Suprapubic skin (tissue), 4 donors: ENCODE results near the gene SLC22A2. TPM values are rescaled to one million over a fixed set of nuclear protein-coding genes. Genes with fewer than 3 reads are reported as not detected.

Source experiments
- DNase-seq, 2 donors: peaks; one replicate each; pipeline ENCODE4 v3.0.0-alpha.2; 2019; ENCODE audit warnings: low spot score in 2 of 2
- H3K27ac ChIP-seq: fragments of 200-600 bp; sonication (generic); one replicate; pipeline ENCODE4 v1.5.1; 2019
- H3K27me3 ChIP-seq: fragments of 200-600 bp; sonication (generic); one replicate; pipeline ENCODE4 v1.5.1; 2019
- H3K36me3 ChIP-seq: fragments of 200-600 bp; sonication (generic); one replicate; pipeline ENCODE4 v1.5.1; 2019
- H3K4me1 ChIP-seq: fragments of 200-600 bp; sonication (generic); one replicate; pipeline ENCODE4 v1.5.1; 2019
- H3K4me3 ChIP-seq: fragments of 200-600 bp; sonication (generic); one replicate; pipeline ENCODE4 v1.5.1; 2019; ENCODE audit warnings: mild to moderate bottlenecking
- H3K9me3 ChIP-seq: fragments of 200-600 bp; sonication (generic); one replicate; pipeline ENCODE4 v1.5.1; 2019
- CTCF ChIP-seq, 2 donors: fragments of 200-600 bp in 1 of 2; fragments of 450-650 bp in 1 of 2; sonication (generic) in 1 of 2; IDR thresholded peaks; one replicate each; pipeline ENCODE4 v1.5.1; 2016 to 2019; ENCODE audit warnings: antibody characterized with exemption in 2 of 2, mild to moderate bottlenecking in 1 of 2, moderate library complexity in 1 of 2
- EP300 ChIP-seq: sonication (generic); formaldehyde crosslinking; IDR thresholded peaks from one replicate; pipeline ENCODE4 v1.6.1; 2017; ENCODE audit warnings: antibody characterized with exemption
- POLR2A ChIP-seq, 2 donors: fragments of 450-650 bp; IDR thresholded peaks; one replicate each; pipeline ENCODE4 v1.6.1; 2017; ENCODE audit warnings: antibody characterized with exemption in 2 of 2, mild to moderate bottlenecking in 2 of 2, moderate library complexity in 2 of 2
- POLR2AphosphoS5 ChIP-seq, 3 donors: sonication (generic); formaldehyde crosslinking; IDR thresholded peaks; one replicate each; pipeline ENCODE4 v1.6.1; 2017; ENCODE audit warnings: antibody characterized with exemption in 3 of 3
- WGBS: methylation state at CpG from one replicate; pipeline ENCODE4 v1.1.5; 2018; 5-methylcytosine and 5-hydroxymethylcytosine counted together
- total RNA-seq, 4 donors: library from RNA; depleted of rRNA; stranded (reverse); fragments of >200 nt; gene quantifications; one replicate each; pipeline ENCODE4 v1.1.0, GENCODE V29; 2016

SLC22A2 gene
- total RNA-seq, 4 donors from 2014 or later, result not detected

GRCh38 chr6:160180706-160181105 is 77.9 kb downstream of the SLC22A2 start:
- 35% methylated on average over 1 of the region's 1 CpG for WGBS
- Histone ChIP-seq H3K9me3 (no peaks in the 10 kb centered on the region), H3K36me3 (no peaks in the 10 kb centered on the region), H3K4me3 (no peak overlapping the region), H3K4me1 (no peaks in the 10 kb centered on the region), H3K27ac (no peak overlapping the region), H3K27me3 (no peaks in the 10 kb centered on the region)
- no peak for DNase-seq
- no peak for TF ChIP-seq CTCF (IDR thresholded peaks at IDR 0.05)
- TF ChIP-seq POLR2A (IDR thresholded peaks at IDR 0.05), result no peak
- TF ChIP-seq POLR2AphosphoS5 (IDR thresholded peaks at IDR 0.05), result no peak
- TF ChIP-seq EP300, result no peak

GRCh38 chr6:160178271-160178670 is 80.3 kb downstream of the SLC22A2 start:
- Histone ChIP-seq H3K36me3 (no peaks in the 10 kb centered on the region), H3K27me3 (no peaks in the 10 kb centered on the region), H3K9me3 (no peaks in the 10 kb centered on the region), H3K4me3 (no peak overlapping the region), H3K4me1 (no peaks in the 10 kb centered on the region), H3K27ac (no peak overlapping the region)
- no peak for TF ChIP-seq POLR2AphosphoS5 (IDR thresholded peaks at IDR 0.05)
- TF ChIP-seq POLR2A (IDR thresholded peaks at IDR 0.05), result no peak
- no peak for TF ChIP-seq CTCF (IDR thresholded peaks at IDR 0.05)
- no peak for TF ChIP-seq EP300
- 76% methylated on average over 5 of the region's 5 CpGs for WGBS
- DNase-seq, result no peak

GRCh38 chr6:160177220-160177619 is 81.4 kb downstream of the SLC22A2 start:
- TF ChIP-seq CTCF (IDR thresholded peaks at IDR 0.05), result no peak
- no peak for TF ChIP-seq EP300
- TF ChIP-seq POLR2AphosphoS5 (IDR thresholded peaks at IDR 0.05), result no peak
- no peak for TF ChIP-seq POLR2A (IDR thresholded peaks at IDR 0.05)
- Histone ChIP-seq H3K27me3 (no peaks in the 10 kb centered on the region), H3K27ac (no peak overlapping the region), H3K4me1 (no peaks in the 10 kb centered on the region), H3K36me3 (no peaks in the 10 kb centered on the region), H3K9me3 (no peaks in the 10 kb centered on the region), H3K4me3 (no peak overlapping the region)
- DNase-seq, result no peak
- WGBS, result 58% methylated on average over 2 of the region's 2 CpGs

- TF ChIP-seq POLR2AphosphoS5 (IDR thresholded peaks at IDR 0.05), result no peak
- TF ChIP-seq EP300, result no peak
- TF ChIP-seq CTCF (IDR thresholded peaks at IDR 0.05), result no peak
- no peak for TF ChIP-seq POLR2A (IDR thresholded peaks at IDR 0.05)
- Histone ChIP-seq H3K27me3 (no peaks in the 10 kb centered on the region), H3K4me1 (no peaks in the 10 kb centered on the region), H3K27ac (no peak overlapping the region), H3K9me3 (no peaks in the 10 kb centered on the region), H3K36me3 (no peaks in the 10 kb centered on the region), H3K4me3 (no peak overlapping the region)
- no peak for DNase-seq
- 49% methylated on average over 2 of the region's 2 CpGs for WGBS
Observed at GRCh38 chr6:160174681-160175080, 83.9 kb downstream of the SLC22A2 start.

- no peak for DNase-seq
Observed at GRCh38 chr6:160173806-160174527, 84.7 kb downstream of the SLC22A2 start.

More at GRCh38 chr6:160173806-160174527, 84.7 kb downstream of the SLC22A2 start:
- WGBS, result 38% methylated on average over 9 of the region's 9 CpGs
- no peaks in the 10 kb centered on the region for H3K27me3 ChIP-seq
- no peak overlapping the region for H3K27ac ChIP-seq
- H3K9me3 ChIP-seq, result no peaks in the 10 kb centered on the region
- no peak overlapping the region for H3K4me3 ChIP-seq
- no peaks in the 10 kb centered on the region for H3K4me1 ChIP-seq
- H3K36me3 ChIP-seq, result no peaks in the 10 kb centered on the region
- TF ChIP-seq POLR2A (IDR thresholded peaks at IDR 0.05), result no peak
- no peak for TF ChIP-seq POLR2AphosphoS5 (IDR thresholded peaks at IDR 0.05)
- TF ChIP-seq EP300, result no peak
- no peak for TF ChIP-seq CTCF (IDR thresholded peaks at IDR 0.05)
